ENCODE results near the gene PUSL1.

PUSL1 gene

DNA sequence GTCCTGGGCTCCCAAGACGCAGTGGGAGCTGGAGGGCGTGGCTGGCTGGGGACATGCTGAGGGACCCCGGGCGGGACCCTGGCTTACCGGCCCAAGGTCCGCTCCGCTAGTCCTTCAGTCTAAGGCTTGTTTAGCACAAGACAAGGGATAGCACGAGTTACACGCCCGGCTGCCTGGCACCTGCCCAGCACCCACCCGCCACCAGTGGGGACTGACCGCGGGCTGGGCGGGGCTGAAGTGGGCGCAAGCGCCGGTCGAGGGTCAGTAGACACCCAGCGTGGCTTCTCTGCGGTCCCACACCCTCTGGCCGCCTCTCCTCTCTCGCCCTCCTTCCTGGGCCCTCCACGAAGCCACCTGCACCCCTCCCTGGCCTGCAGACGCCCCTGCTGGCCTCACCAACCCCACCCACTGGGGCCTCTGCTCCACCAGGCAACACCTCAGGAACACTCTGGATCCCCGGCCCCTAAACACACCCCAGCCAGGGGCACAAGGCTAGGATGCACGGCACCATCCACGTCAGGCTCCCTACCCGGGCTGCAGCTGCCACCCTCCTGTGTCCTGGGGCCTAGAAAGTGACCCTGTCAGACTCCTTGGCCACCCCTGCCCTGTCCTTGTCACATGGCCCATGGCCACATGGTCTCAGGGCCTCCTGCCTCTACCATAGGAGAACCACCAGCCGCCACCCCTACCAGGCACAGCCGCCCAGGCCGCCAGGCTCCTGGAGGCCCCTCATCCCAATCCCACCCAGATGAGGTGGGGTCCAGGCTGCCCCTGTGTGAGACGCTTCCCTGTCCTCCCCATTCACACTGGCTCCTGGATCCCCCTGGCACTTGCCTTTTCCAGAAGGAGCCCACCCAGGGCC lies 28.8 kb downstream of the PUSL1 start:
- Histone ChIP-seq H3K4me1 (ENCODE audit: control insufficient read depth in 2 of 2, insufficient read depth in 2 of 2, low read length in 2 of 2) (peaks cover 8 to 12% of the 10 kb centered on the region in 2 donors), H3K9ac (ENCODE audit: low read depth in 1 of 2, low read length in 2 of 2) (no peak overlapping the region), H3K27me3 (ENCODE audit: control insufficient read depth in 2 of 2, insufficient read depth in 2 of 2, low read length in 2 of 2) (peaks cover 0 to 5% of the 10 kb centered on the region in 2 donors), H3K4me3 (ENCODE audit: low read length in 2 of 2) (no peak overlapping the region), H3K27ac (ENCODE audit: low read depth in 2 of 2, low read length in 2 of 2) (no peak overlapping the region), H3K36me3 (ENCODE audit: control insufficient read depth in 2 of 2, insufficient read depth in 2 of 2, low read length in 2 of 2) (peaks cover 16 to 23% of the 10 kb centered on the region in 2 donors), H3K9me3 (ENCODE audit: control insufficient read depth in 2 of 2, low read length in 2 of 2) (no peaks in the 10 kb centered on the region)

DNA sequence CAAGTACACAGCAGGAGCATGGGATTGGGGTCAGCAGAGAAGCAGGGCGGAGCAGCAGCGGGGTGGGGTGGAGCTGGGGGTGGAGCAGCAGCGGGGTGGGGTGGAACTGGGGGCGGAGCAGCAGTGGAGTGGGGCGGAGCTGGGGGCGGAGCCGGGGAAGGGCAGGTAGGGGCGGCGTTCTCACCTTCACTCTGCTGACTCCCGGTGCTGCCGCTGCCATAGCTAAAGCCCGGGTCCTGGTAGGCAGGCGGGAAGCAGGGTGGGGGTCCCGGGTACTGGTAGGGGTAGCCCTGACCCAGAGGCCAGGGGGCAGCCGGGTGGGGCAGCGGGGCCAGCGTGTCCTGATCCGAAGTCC lies 29.4 kb downstream of the PUSL1 start:
- peaks cover 16 to 23% of the 10 kb centered on the region in 2 donors for H3K36me3 ChIP-seq (ENCODE audit: control insufficient read depth in 2 of 2, insufficient read depth in 2 of 2, low read length in 2 of 2)
- H3K4me3 ChIP-seq (ENCODE audit: low read length in 2 of 2), result no peak overlapping the region
- no peaks in the 10 kb centered on the region for H3K9me3 ChIP-seq (ENCODE audit: control insufficient read depth in 2 of 2, low read length in 2 of 2)
- no peaks in the 10 kb centered on the region for H3K27me3 ChIP-seq (ENCODE audit: control insufficient read depth in 2 of 2, insufficient read depth in 2 of 2, low read length in 2 of 2)
- H3K4me1 ChIP-seq (ENCODE audit: control insufficient read depth in 2 of 2, insufficient read depth in 2 of 2, low read length in 2 of 2), result peaks cover 5 to 7% of the 10 kb centered on the region in 2 donors
- H3K27ac ChIP-seq (ENCODE audit: low read depth in 2 of 2, low read length in 2 of 2), result no peak overlapping the region
- no peak overlapping the region for H3K9ac ChIP-seq (ENCODE audit: low read depth in 1 of 2, low read length in 2 of 2)

DNA sequence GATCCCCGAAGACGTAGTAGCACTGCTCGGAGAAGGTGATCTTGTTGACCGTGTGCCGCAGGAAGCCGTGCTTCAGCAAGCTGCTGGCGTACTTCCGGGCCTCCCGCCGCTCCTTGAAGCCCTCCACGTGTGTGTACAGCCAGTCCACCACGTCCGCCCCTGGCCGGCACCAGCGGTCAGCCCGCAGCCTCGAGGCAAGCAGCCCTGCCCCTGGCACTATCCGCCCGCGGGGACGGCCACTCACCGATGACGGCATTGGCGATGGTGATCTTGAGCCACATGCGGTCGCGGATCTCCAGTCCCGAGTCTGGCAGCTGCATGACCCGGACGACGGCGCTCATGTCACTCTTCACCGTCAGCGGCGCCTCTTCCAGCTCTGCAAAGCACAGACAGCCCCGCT lies 29.9 kb downstream of the PUSL1 start:
- H3K9ac ChIP-seq (ENCODE audit: low read depth in 1 of 2, low read length in 2 of 2), result no peak overlapping the region
- H3K27me3 ChIP-seq (ENCODE audit: control insufficient read depth in 2 of 2, insufficient read depth in 2 of 2, low read length in 2 of 2), result no peaks in the 10 kb centered on the region
- H3K36me3 ChIP-seq (ENCODE audit: control insufficient read depth in 2 of 2, insufficient read depth in 2 of 2, low read length in 2 of 2), result peaks cover 16 to 23% of the 10 kb centered on the region in 2 donors
- H3K4me3 ChIP-seq (ENCODE audit: low read length in 2 of 2), result no peak overlapping the region
- H3K27ac ChIP-seq (ENCODE audit: low read depth in 2 of 2, low read length in 2 of 2), result no peak overlapping the region
- peaks cover 2% of the 10 kb centered on the region in 2 donors for H3K4me1 ChIP-seq (ENCODE audit: control insufficient read depth in 2 of 2, insufficient read depth in 2 of 2, low read length in 2 of 2)
- H3K9me3 ChIP-seq (ENCODE audit: control insufficient read depth in 2 of 2, low read length in 2 of 2), result no peaks in the 10 kb centered on the region

DNA sequence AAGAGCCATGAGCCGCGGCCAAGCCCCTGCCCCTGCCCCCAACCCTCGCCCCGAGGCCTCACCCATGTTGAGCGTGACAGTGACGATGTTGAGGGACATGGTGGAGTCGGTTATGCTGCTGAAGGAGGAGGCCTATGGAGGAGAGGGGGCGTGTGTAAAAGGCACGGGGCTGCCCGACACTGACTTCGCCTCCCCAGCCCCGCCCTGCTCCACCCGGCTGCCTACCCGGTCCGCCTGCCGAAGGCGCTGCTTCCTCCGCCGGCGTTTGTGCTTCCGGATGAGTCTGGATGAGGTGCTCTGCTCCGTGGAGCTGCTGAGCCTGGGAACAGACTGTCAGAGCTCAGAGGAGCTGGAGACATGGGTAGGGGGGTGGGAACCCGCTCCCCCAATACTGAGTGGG lies 31.8 kb downstream of the PUSL1 start:
- Histone ChIP-seq H3K27me3 (ENCODE audit: control insufficient read depth in 2 of 2, insufficient read depth in 2 of 2, low read length in 2 of 2) (no peaks in the 10 kb centered on the region), H3K9ac (ENCODE audit: low read depth in 1 of 2, low read length in 2 of 2) (no peak overlapping the region), H3K4me3 (ENCODE audit: low read length in 2 of 2) (no peak overlapping the region), H3K27ac (ENCODE audit: low read depth in 2 of 2, low read length in 2 of 2) (no peak overlapping the region), H3K9me3 (ENCODE audit: control insufficient read depth in 2 of 2, low read length in 2 of 2) (no peaks in the 10 kb centered on the region), H3K4me1 (ENCODE audit: control insufficient read depth in 2 of 2, insufficient read depth in 2 of 2, low read length in 2 of 2) (peaks cover 0 to 11% of the 10 kb centered on the region in 2 donors), H3K36me3 (ENCODE audit: control insufficient read depth in 2 of 2, insufficient read depth in 2 of 2, low read length in 2 of 2) (peaks cover 16 to 23% of the 10 kb centered on the region in 2 donors)

- Histone ChIP-seq H3K4me1 (ENCODE audit: control insufficient read depth in 2 of 2, insufficient read depth in 2 of 2, low read length in 2 of 2) (peaks cover 4 to 18% of the 10 kb centered on the region in 2 donors), H3K9ac (ENCODE audit: low read depth in 1 of 2, low read length in 2 of 2) (no peak overlapping the region)
Measured at GRCh38 chr1:1340791-1341548, 32.6 kb downstream of the PUSL1 start.

GRCh38 chr1:1341549-1342021 lies 33.2 kb downstream of the PUSL1 start:
- Histone ChIP-seq H3K9ac (ENCODE audit: low read depth in 1 of 2, low read length in 2 of 2) (no peak overlapping the region), H3K36me3 (ENCODE audit: control insufficient read depth in 2 of 2, insufficient read depth in 2 of 2, low read length in 2 of 2) (peaks cover 16 to 21% of the 10 kb centered on the region in 2 donors)

More at GRCh38 chr1:1340791-1341548, 32.6 kb downstream of the PUSL1 start:
- Histone ChIP-seq H3K9me3 (ENCODE audit: control insufficient read depth in 2 of 2, low read length in 2 of 2) (no peaks in the 10 kb centered on the region), H3K27me3 (ENCODE audit: control insufficient read depth in 2 of 2, insufficient read depth in 2 of 2, low read length in 2 of 2) (no peaks in the 10 kb centered on the region), H3K36me3 (ENCODE audit: control insufficient read depth in 2 of 2, insufficient read depth in 2 of 2, low read length in 2 of 2) (peaks cover 16 to 21% of the 10 kb centered on the region in 2 donors), H3K27ac (ENCODE audit: low read depth in 2 of 2, low read length in 2 of 2) (no peak overlapping the region), H3K4me3 (ENCODE audit: low read length in 2 of 2) (no peak overlapping the region)

GRCh38 chr1:1342061-1342562 lies 33.7 kb downstream of the PUSL1 start:
- Histone ChIP-seq H3K9ac (ENCODE audit: low read depth in 1 of 2, low read length in 2 of 2) (no peak overlapping the region), H3K9me3 (ENCODE audit: control insufficient read depth in 2 of 2, low read length in 2 of 2) (no peaks in the 10 kb centered on the region), H3K36me3 (ENCODE audit: control insufficient read depth in 2 of 2, insufficient read depth in 2 of 2, low read length in 2 of 2) (peaks cover 16 to 21% of the 10 kb centered on the region in 2 donors), H3K4me1 (ENCODE audit: control insufficient read depth in 2 of 2, insufficient read depth in 2 of 2, low read length in 2 of 2) (peaks cover 15 to 29% of the 10 kb centered on the region in 2 donors), H3K27me3 (ENCODE audit: control insufficient read depth in 2 of 2, insufficient read depth in 2 of 2, low read length in 2 of 2) (no peaks in the 10 kb centered on the region), H3K4me3 (ENCODE audit: low read length in 2 of 2) (no peak overlapping the region), H3K27ac (ENCODE audit: low read depth in 2 of 2, low read length in 2 of 2) (no peak overlapping the region)

More at GRCh38 chr1:1341549-1342021, 33.2 kb downstream of the PUSL1 start:
- Histone ChIP-seq H3K4me3 (ENCODE audit: low read length in 2 of 2) (no peak overlapping the region), H3K27me3 (ENCODE audit: control insufficient read depth in 2 of 2, insufficient read depth in 2 of 2, low read length in 2 of 2) (no peaks in the 10 kb centered on the region), H3K27ac (ENCODE audit: low read depth in 2 of 2, low read length in 2 of 2) (no peak overlapping the region), H3K9me3 (ENCODE audit: control insufficient read depth in 2 of 2, low read length in 2 of 2) (no peaks in the 10 kb centered on the region), H3K4me1 (ENCODE audit: control insufficient read depth in 2 of 2, insufficient read depth in 2 of 2, low read length in 2 of 2) (peaks cover 9 to 24% of the 10 kb centered on the region in 2 donors)

- Histone ChIP-seq H3K36me3 (ENCODE audit: control insufficient read depth in 2 of 2, insufficient read depth in 2 of 2, low read length in 2 of 2) (peaks cover 16 to 21% of the 10 kb centered on the region in 2 donors), H3K27me3 (ENCODE audit: control insufficient read depth in 2 of 2, insufficient read depth in 2 of 2, low read length in 2 of 2) (no peaks in the 10 kb centered on the region), H3K9ac (ENCODE audit: low read depth in 1 of 2, low read length in 2 of 2) (no peak overlapping the region), H3K4me3 (ENCODE audit: low read length in 2 of 2) (no peak overlapping the region), H3K27ac (ENCODE audit: low read depth in 2 of 2, low read length in 2 of 2) (no peak overlapping the region), H3K9me3 (ENCODE audit: control insufficient read depth in 2 of 2, low read length in 2 of 2) (no peaks in the 10 kb centered on the region), H3K4me1 (ENCODE audit: control insufficient read depth in 2 of 2, insufficient read depth in 2 of 2, low read length in 2 of 2) (peaks cover 20 to 35% of the 10 kb centered on the region in 2 donors)
Measured at GRCh38 chr1:1342584-1343115, 34.3 kb downstream of the PUSL1 start.

GRCh38 chr1:1343811-1344421 lies 35.5 kb downstream of the PUSL1 start:
- Histone ChIP-seq H3K4me1 (ENCODE audit: control insufficient read depth in 2 of 2, insufficient read depth in 2 of 2, low read length in 2 of 2) (peaks cover 28 to 42% of the 10 kb centered on the region in 2 donors), H3K9me3 (ENCODE audit: control insufficient read depth in 2 of 2, low read length in 2 of 2) (no peaks in the 10 kb centered on the region), H3K9ac (ENCODE audit: low read depth in 1 of 2, low read length in 2 of 2) (no peak overlapping the region), H3K27ac (ENCODE audit: low read depth in 2 of 2, low read length in 2 of 2) (peak overlapping the region in 1 of 2 donors; percentile 41), H3K36me3 (ENCODE audit: control insufficient read depth in 2 of 2, insufficient read depth in 2 of 2, low read length in 2 of 2) (peaks cover 12 to 15% of the 10 kb centered on the region in 2 donors), H3K27me3 (ENCODE audit: control insufficient read depth in 2 of 2, insufficient read depth in 2 of 2, low read length in 2 of 2) (no peaks in the 10 kb centered on the region), H3K4me3 (ENCODE audit: low read length in 2 of 2) (no peak overlapping the region)
